SU-DHL-6 (cell line): ENCODE data around the gene ACTL8.

Source experiments
- H2AFZ ChIP-seq: fragments of 200-600 bp; sonication (generic); 2 replicates; pipeline ENCODE4 v1.6.1; 2014; ENCODE audit warnings: low read depth, mild to moderate bottlenecking, moderate library complexity, mixed read lengths, antibody characterized with exemption, low read length; ENCODE audit not compliant: severe bottlenecking
- H3F3A ChIP-seq: fragments of 200-600 bp; shearing (Covaris generic); 2 replicates; pipeline ENCODE4 v1.6.0; 2016; ENCODE audit warnings: antibody characterized with exemption, mild to moderate bottlenecking; ENCODE audit not compliant: insufficient read depth
- H3K27ac ChIP-seq: fragments of 200-600 bp; sonication (generic); 2 replicates; pipeline ENCODE4 v1.5.1; 2016; ENCODE audit warnings: low read depth, mild to moderate bottlenecking, low read length, moderate library complexity, mixed read lengths
- H3K27me3 ChIP-seq: fragments of 200-600 bp; sonication (generic), shearing (Covaris generic); 2 replicates; pipeline ENCODE4 v1.6.0; 2014; ENCODE audit warnings: mild to moderate bottlenecking, low read length
- H3K36me3 ChIP-seq: fragments of 200-600 bp; sonication (generic); 2 replicates; pipeline ENCODE4 v1.6.1; 2014; ENCODE audit warnings: mild to moderate bottlenecking, low read length, mixed read lengths
- H3K4me2 ChIP-seq: fragments of 300-600, 200-600 bp; shearing (Covaris generic), sonication (generic); 2 replicates; pipeline ENCODE4 v1.6.0; 2014; ENCODE audit warnings: low read length, low read depth, mild to moderate bottlenecking; ENCODE audit not compliant: poor library complexity, severe bottlenecking
- H3K4me3 ChIP-seq: fragments of 200-600 bp; sonication (generic); 2 replicates; pipeline ENCODE4 v1.5.1; 2014; ENCODE audit warnings: antibody characterized with exemption, low read length, mild to moderate bottlenecking, mixed read lengths; ENCODE audit not compliant: insufficient read depth, poor library complexity, severe bottlenecking
- H3K79me2 ChIP-seq: fragments of 200-600 bp; sonication (generic); 2 replicates; pipeline ENCODE4 v1.6.1; 2014; ENCODE audit warnings: mild to moderate bottlenecking, low read length, moderate library complexity; ENCODE audit not compliant: insufficient read depth
- H3K9ac ChIP-seq: fragments of 200-600 bp; sonication (generic); 2 replicates; pipeline ENCODE4 v1.7.0; 2014; ENCODE audit warnings: mild to moderate bottlenecking, low read length
- H3K9me2 ChIP-seq: fragments of 200-600 bp; sonication (generic); replicated peaks from 2 replicates; pipeline ENCODE4 v1.6.1; 2014; ENCODE audit warnings: low read length; ENCODE audit not compliant: insufficient read depth
- H3K9me3 ChIP-seq: fragments of 200-600 bp; sonication (generic); 2 replicates; pipeline ENCODE4 v1.6.1; 2014; ENCODE audit warnings: low read length, mixed read lengths; ENCODE audit not compliant: insufficient read depth
- H4K20me1 ChIP-seq: fragments of 200-600 bp; sonication (generic); 2 replicates; pipeline ENCODE4 v1.6.1; 2014; ENCODE audit warnings: low read depth, mild to moderate bottlenecking, antibody characterized with exemption, low read length, moderate library complexity, mixed read lengths
- EZH2phosphoT487 ChIP-seq: fragments of 200-600 bp; sonication (generic), shearing (Covaris generic); conservative IDR thresholded peaks from 2 replicates; pipeline ENCODE4 v1.6.1; 2018; ENCODE audit warnings: mild to moderate bottlenecking, antibody characterized with exemption, low read length, moderate library complexity, mixed read lengths
- TF ChIP-seq, protein P1 (sequence below): fragments of 200-600 bp; sonication (generic); IDR thresholded peaks from one replicate; pipeline ENCODE4 v1.5.1; 2017; ENCODE audit warnings: antibody characterized with exemption, mild to moderate bottlenecking, low read length, moderate library complexity; ENCODE audit not compliant: insufficient read depth, poor library complexity, severe bottlenecking

ACTL8 gene

DNA sequence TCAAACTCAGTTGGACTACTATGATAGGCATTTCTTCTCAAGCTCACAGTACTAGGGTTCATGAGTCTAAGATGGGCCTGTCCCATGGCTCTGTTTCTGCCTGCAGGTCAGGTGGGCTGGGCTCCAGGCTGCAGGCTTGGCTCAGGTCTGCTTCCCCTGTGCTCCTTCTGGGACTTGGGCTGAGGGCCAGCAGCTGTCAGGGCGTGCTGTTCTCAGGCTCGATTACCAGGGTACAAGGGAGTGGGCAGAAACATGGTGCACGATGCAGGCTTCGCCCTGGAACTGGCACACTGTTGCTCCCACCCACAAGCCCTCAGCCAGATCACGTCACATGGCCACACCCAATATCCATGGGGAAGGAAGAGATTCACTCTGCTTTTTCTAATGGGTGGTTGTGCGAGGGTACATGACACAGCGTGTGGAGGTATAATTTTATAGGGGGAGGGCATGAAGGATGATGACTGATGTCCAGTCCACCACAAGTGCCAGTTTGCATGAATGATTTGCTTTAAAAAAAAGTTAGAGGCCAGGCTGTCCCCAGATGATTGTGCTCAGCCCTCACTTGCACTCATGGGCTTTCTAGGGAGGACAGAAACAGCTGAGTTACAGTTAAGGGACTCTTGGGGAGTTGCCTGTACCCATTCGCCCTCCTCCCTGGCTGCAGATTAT, 118.0 kb downstream of the ACTL8 start:
- no peaks in the 10 kb centered on the region for H4K20me1 ChIP-seq
- H2AFZ ChIP-seq = no peak overlapping the region
- H3F3A ChIP-seq = no peaks in the 10 kb centered on the region
- H3K9ac ChIP-seq = no peak overlapping the region
- no peaks in the 10 kb centered on the region for H3K79me2 ChIP-seq
- no peaks in the 10 kb centered on the region for H3K9me2 ChIP-seq
- no peaks in the 10 kb centered on the region for H3K9me3 ChIP-seq
- H3K27me3 ChIP-seq = no peaks in the 10 kb centered on the region
- H3K4me3 ChIP-seq = no peak overlapping the region
- H3K36me3 ChIP-seq = no peaks in the 10 kb centered on the region
- no peak for TF ChIP-seq EZH2phosphoT487
- TF ChIP-seq, protein P1, sequence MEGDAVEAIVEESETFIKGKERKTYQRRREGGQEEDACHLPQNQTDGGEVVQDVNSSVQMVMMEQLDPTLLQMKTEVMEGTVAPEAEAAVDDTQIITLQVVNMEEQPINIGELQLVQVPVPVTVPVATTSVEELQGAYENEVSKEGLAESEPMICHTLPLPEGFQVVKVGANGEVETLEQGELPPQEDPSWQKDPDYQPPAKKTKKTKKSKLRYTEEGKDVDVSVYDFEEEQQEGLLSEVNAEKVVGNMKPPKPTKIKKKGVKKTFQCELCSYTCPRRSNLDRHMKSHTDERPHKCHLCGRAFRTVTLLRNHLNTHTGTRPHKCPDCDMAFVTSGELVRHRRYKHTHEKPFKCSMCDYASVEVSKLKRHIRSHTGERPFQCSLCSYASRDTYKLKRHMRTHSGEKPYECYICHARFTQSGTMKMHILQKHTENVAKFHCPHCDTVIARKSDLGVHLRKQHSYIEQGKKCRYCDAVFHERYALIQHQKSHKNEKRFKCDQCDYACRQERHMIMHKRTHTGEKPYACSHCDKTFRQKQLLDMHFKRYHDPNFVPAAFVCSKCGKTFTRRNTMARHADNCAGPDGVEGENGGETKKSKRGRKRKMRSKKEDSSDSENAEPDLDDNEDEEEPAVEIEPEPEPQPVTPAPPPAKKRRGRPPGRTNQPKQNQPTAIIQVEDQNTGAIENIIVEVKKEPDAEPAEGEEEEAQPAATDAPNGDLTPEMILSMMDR = no peak
- H3K4me2 ChIP-seq = no peak overlapping the region
- no peak overlapping the region for H3K27ac ChIP-seq

GRCh38 chr1:17874231-17874630, 119.1 kb downstream of the ACTL8 start:
- Histone ChIP-seq H3K4me3 (no peak overlapping the region), H3K27ac (no peak overlapping the region), H3K9me3 (no peaks in the 10 kb centered on the region), H3K27me3 (no peaks in the 10 kb centered on the region), H3K79me2 (no peaks in the 10 kb centered on the region), H3K36me3 (no peaks in the 10 kb centered on the region), H3F3A (no peaks in the 10 kb centered on the region), H3K9me2 (no peaks in the 10 kb centered on the region), H3K9ac (no peak overlapping the region), H4K20me1 (no peaks in the 10 kb centered on the region), H2AFZ (no peak overlapping the region), H3K4me2 (no peak overlapping the region)
- TF ChIP-seq, protein P1 = no peak
- TF ChIP-seq EZH2phosphoT487 = no peak

GRCh38 chr1:17874710-17875109, 119.6 kb downstream of the ACTL8 start:
- no peaks in the 10 kb centered on the region for H3F3A ChIP-seq
- no peaks in the 10 kb centered on the region for H3K36me3 ChIP-seq
- TF ChIP-seq, protein P1 = no peak
- TF ChIP-seq EZH2phosphoT487 = no peak
- H3K9ac ChIP-seq = no peak overlapping the region
- no peak overlapping the region for H3K4me3 ChIP-seq
- H4K20me1 ChIP-seq = no peaks in the 10 kb centered on the region
- no peaks in the 10 kb centered on the region for H3K79me2 ChIP-seq
- H3K9me3 ChIP-seq = no peaks in the 10 kb centered on the region
- H2AFZ ChIP-seq = no peak overlapping the region
- H3K9me2 ChIP-seq = no peaks in the 10 kb centered on the region
- H3K4me2 ChIP-seq = no peak overlapping the region
- no peaks in the 10 kb centered on the region for H3K27me3 ChIP-seq
- H3K27ac ChIP-seq = no peak overlapping the region
